Activated effector memory CD4-positive, alpha-beta T cell treated with anti-CD3 and anti-CD28 coated beads, Interleukin-2, amount 50 U/mL, for 16 hours (primary cell): ENCODE results near the gene PHLPP1.
"Not testable (repeated sequence)": the region's sequence is repeated elsewhere in the genome, so short reads cannot be mapped to it uniquely, and the experiment has no call there.

ENCODE experiments used
- DNase-seq: peaks from one replicate; pipeline ENCODE4 v3.0.0-alpha.2; 2020

The PHLPP1 gene

GRCh38 chr18:62717925-62718800, 2.8 kb downstream of the PHLPP1 start:
- no peak for DNase-seq

GRCh38 chr18:62720048-62720447, 4.7 kb downstream of the PHLPP1 start:
- no peak for DNase-seq

GRCh38 chr18:62720766-62721613, 5.6 kb downstream of the PHLPP1 start:
- DNase-seq = no peak

GRCh38 chr18:62721839-62722795, 6.8 kb downstream of the PHLPP1 start:
- no peak for DNase-seq

GRCh38 chr18:62723666-62724281, 8.4 kb downstream of the PHLPP1 start:
- DNase-seq = no peak

- DNase-seq = no peak
Observed at GRCh38 chr18:62725896-62726295, 10.6 kb downstream of the PHLPP1 start.

GRCh38 chr18:62728254-62728653, 12.9 kb downstream of the PHLPP1 start:
- DNase-seq = no peak

GRCh38 chr18:62729487-62730386, 14.4 kb downstream of the PHLPP1 start:
- no peak for DNase-seq

DNA sequence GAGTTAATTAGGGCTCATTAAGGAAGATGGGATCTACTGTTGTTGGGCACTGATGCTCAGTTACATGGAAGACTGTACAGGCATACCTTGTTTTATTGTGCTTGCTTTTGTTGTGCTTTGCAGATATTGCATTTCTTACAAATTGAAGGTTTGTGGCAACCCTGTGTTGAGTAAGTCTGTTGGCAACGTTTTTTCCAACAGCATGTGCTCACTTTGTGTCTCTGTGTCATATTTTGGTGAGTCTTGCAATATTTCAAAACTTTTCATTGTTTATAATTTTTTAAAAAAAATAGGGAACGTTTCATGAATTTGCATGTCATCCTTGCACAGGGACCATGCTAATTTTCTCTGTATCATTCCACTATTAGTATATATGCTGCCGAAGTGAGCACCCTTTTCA, 15.6 kb downstream of the PHLPP1 start:
- no peak for DNase-seq

GRCh38 chr18:62732617-62733016, 17.3 kb downstream of the PHLPP1 start:
- no peak for DNase-seq

GRCh38 chr18:62734290-62734689, 18.9 kb downstream of the PHLPP1 start:
- DNase-seq = no peak

DNA sequence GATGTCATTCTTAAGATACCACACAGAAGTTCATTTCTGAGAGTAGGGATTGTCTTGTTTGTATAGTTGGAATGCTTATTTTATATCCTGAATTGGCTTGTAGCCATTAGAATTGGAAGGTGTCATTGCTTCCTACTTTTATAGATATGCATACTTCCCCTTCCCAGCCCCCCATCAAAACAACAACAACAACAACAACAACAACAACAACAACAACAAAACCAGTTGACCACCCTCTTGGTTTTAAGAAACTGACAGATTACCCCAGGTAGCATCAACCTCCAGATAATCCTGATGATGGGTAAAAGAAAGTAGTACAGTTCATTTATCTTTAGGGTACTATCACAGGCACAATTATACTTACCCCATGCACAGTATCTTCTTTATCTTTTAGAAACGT, 20.0 kb downstream of the PHLPP1 start:
- DNase-seq = no peak

- no peak for DNase-seq
Observed at GRCh38 chr18:62736077-62736855, 20.9 kb downstream of the PHLPP1 start.

DNA sequence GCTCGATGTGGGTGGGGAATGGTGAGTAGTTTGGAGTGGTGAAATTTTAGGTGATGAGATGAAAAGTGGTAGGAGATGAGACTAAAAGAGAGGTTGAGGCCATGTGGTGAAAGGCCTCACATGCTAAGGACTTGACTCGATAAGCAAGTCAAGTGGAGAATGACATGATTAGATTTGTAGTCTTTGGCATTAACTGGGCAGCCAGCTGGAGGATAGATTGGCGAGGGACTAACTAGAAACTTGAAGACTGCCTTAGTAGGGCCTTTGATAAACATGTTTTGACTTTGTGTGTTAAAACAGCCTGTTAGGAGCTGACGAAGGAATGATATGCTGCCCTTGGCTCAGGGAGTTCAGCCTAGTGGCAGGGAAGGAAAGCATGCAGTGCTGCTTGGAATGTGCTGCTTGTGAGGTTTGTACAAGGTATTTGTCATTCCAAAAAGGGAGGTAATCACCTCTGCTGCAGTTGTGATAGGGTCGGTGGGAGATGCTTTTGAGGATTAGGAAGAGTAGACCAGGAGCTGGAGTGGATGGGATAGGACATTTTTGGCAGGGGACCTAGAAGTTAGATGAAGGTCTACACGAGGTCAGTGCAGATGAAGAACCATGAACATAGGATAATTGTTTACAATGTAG, 22.0 kb downstream of the PHLPP1 start:
- no peak for DNase-seq

DNA sequence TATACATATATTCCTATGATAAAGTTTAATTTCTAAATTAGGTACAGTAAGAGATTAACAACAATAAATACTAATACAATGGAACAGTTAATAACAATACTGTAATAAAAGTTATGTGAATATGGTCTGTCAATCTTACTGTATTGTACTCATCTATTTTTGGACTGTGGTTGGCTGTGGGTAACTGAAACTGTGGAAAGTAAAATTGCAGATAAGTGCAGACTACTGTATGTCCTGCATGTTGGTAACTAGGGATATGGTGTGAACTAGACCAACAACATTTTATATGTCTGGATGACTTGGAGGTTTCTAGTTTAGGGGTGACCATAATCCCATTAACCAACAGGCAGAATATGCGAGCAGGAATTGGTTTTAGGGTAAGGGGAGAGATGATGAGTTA, 23.3 kb downstream of the PHLPP1 start:
- no peak for DNase-seq

GRCh38 chr18:62739911-62740310, 24.6 kb downstream of the PHLPP1 start:
- DNase-seq = no peak

GRCh38 chr18:62740650-62741049, 25.3 kb downstream of the PHLPP1 start:
- DNase-seq = not testable (repeated sequence)

GRCh38 chr18:62741118-62741566, 25.8 kb downstream of the PHLPP1 start:
- DNase-seq = no peak

- DNase-seq = no peak
Observed at GRCh38 chr18:62741584-62741983, 26.2 kb downstream of the PHLPP1 start.
